Measurements from ENCODE around the gene MAMDC2. TPM values are rescaled to one million over a fixed set of nuclear protein-coding genes. Genes with fewer than 3 reads are reported as not detected.
A peak's percentile ranks its signal among the peaks of the same experiment; 100 is the strongest.

MAMDC2 gene, protein sequence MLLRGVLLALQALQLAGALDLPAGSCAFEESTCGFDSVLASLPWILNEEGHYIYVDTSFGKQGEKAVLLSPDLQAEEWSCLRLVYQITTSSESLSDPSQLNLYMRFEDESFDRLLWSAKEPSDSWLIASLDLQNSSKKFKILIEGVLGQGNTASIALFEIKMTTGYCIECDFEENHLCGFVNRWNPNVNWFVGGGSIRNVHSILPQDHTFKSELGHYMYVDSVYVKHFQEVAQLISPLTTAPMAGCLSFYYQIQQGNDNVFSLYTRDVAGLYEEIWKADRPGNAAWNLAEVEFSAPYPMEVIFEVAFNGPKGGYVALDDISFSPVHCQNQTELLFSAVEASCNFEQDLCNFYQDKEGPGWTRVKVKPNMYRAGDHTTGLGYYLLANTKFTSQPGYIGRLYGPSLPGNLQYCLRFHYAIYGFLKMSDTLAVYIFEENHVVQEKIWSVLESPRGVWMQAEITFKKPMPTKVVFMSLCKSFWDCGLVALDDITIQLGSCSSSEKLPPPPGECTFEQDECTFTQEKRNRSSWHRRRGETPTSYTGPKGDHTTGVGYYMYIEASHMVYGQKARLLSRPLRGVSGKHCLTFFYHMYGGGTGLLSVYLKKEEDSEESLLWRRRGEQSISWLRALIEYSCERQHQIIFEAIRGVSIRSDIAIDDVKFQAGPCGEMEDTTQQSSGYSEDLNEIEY
- total RNA-seq, result 7.1 TPM
- polyA plus RNA-seq (ENCODE audit: insufficient read depth, low read depth, low replicate concordance), result 1.5 TPM
- long read RNA-seq, donor 1, partial matches to known transcripts, result 0 of 1 reads
- long read RNA-seq, donor 1, other reads (novel, unspliced or antisense), result 0 of 1 reads
- long read RNA-seq, donor 2, partial matches to known transcripts, result 0 of 1 reads
- long read RNA-seq, donor 2, other reads (novel, unspliced or antisense), result 0 of 1 reads
- long read RNA-seq, donor 3, result 0 reads
- long read RNA-seq, donor 4, result 0 reads
- long read RNA-seq, donor 5, result 0 reads
- long read RNA-seq, donor 6, result 0 reads
- long read RNA-seq, donor 7, transcript MAMDC2-201 (14 exons, 3,616 nt), result major isoform, 7 of 12 reads
- long read RNA-seq, donor 7, partial matches to known transcripts, result 1 of 12 reads
- long read RNA-seq, donor 7, other reads (novel, unspliced or antisense), result 4 of 12 reads
- long read RNA-seq, donor 8, result 0 reads
- long read RNA-seq, donor 9, partial matches to known transcripts, result 0 of 1 reads
- long read RNA-seq, donor 9, other reads (novel, unspliced or antisense), result 0 of 1 reads
- long read RNA-seq, donor 10, partial matches to known transcripts, result 6 of 6 reads
- long read RNA-seq, donor 10, other reads (novel, unspliced or antisense), result 0 of 6 reads

DNA sequence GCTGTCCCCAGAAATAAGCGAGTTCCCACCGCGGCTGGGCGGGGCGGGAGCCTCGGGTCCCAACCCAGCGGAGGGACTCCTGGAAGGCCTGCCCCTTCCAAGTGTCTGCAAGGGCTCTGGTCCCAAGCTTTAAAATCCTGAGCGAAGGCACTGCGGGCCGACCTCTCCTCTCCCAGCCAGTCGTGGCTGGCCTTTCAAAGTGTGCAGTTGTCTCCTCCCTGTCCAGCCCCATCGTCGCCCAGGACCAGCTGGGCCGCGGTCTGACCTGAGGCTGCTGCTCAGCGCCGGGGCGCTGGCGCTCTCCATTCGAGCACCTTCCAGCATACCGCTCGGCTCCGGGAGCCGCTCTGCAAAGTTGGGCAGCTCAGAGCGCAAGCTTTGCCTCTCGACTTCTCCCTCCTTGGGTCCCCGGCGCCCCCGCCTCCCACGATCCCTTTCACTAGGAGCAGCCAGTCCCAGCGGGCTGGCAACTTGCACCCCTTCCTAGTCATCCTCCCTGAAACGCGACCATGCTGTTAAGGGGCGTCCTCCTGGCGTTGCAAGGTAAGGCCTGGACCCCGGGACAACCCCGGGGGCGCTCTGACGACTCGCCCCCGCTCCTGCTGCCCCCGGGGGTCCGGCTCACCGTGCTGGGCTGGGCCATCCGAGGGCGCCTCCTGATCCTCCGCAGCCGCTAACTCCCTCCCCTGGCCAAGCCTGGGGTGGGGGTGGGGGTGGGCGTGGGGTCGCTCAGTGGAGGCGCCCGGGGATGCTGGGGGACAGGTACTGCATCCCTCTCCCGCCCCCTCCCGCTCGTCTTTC, at the start of gene MAMDC2:
Gene MAMDC2 (plus strand): TSS at position 160 of the 801 bp plus-strand sequence. CDS start 350 bp downstream, at position 510.
- DNase-seq, result peak; percentile 55 to 76 (median 63)
- intact Hi-C loops (cut with DNase I), result no loop called here
- Histone ChIP-seq H3K4me1 (ENCODE audit: control insufficient read depth in 2 of 3, insufficient read depth in 2 of 3, low read depth in 1 of 3, low read length in 3 of 3) (peaks cover 0 to 7% (median 5%) of the 10 kb centered on the region in 3 donors), H3K9me3 (ENCODE audit: control insufficient read depth in 2 of 3, insufficient read depth in 1 of 3, low read length in 3 of 3) (no peaks in the 10 kb centered on the region), H3K9ac (ENCODE audit: low read length in 3 of 3) (no peak within 1 kb of the TSS), H3K36me3 (ENCODE audit: control insufficient read depth in 2 of 3, insufficient read depth in 3 of 3, low read length in 3 of 3) (no peaks in the 10 kb centered on the region), H3K27ac (ENCODE audit: low read depth in 2 of 2, low read length in 2 of 2) (no peak within 1 kb of the TSS), H3K4me3 (ENCODE audit: low read length in 3 of 3) (peak within 1 kb of the TSS; percentile 21 to 51 (median 37)), H3K27me3 (ENCODE audit: control insufficient read depth, insufficient read depth, low read length) (no peaks in the 10 kb centered on the region)
- no peak for FAIRE-seq
- TF ChIP-seq, protein P1, sequence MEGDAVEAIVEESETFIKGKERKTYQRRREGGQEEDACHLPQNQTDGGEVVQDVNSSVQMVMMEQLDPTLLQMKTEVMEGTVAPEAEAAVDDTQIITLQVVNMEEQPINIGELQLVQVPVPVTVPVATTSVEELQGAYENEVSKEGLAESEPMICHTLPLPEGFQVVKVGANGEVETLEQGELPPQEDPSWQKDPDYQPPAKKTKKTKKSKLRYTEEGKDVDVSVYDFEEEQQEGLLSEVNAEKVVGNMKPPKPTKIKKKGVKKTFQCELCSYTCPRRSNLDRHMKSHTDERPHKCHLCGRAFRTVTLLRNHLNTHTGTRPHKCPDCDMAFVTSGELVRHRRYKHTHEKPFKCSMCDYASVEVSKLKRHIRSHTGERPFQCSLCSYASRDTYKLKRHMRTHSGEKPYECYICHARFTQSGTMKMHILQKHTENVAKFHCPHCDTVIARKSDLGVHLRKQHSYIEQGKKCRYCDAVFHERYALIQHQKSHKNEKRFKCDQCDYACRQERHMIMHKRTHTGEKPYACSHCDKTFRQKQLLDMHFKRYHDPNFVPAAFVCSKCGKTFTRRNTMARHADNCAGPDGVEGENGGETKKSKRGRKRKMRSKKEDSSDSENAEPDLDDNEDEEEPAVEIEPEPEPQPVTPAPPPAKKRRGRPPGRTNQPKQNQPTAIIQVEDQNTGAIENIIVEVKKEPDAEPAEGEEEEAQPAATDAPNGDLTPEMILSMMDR (IDR thresholded peaks at IDR 0.05; ENCODE audit: borderline replicate concordance, extremely low read depth, insufficient read depth), result no peak

- DNase-seq (no peak), FAIRE-seq (no peak)
- Histone ChIP-seq H3K36me3 (ENCODE audit: control insufficient read depth in 2 of 3, insufficient read depth in 3 of 3, low read length in 3 of 3) (no peaks in the 10 kb centered on the region), H3K27ac (ENCODE audit: low read depth in 2 of 2, low read length in 2 of 2) (no peak overlapping the region), H3K9me3 (ENCODE audit: control insufficient read depth in 2 of 3, insufficient read depth in 1 of 3, low read length in 3 of 3) (no peaks in the 10 kb centered on the region), H3K9ac (ENCODE audit: low read length in 3 of 3) (no peak overlapping the region), H3K4me1 (ENCODE audit: control insufficient read depth in 2 of 3, insufficient read depth in 2 of 3, low read depth in 1 of 3, low read length in 3 of 3) (no peaks in the 10 kb centered on the region), H3K27me3 (ENCODE audit: control insufficient read depth, insufficient read depth, low read length) (no peaks in the 10 kb centered on the region), H3K4me3 (ENCODE audit: low read length in 3 of 3) (no peak overlapping the region)
- TF ChIP-seq, protein P1 (IDR thresholded peaks at IDR 0.05; ENCODE audit: borderline replicate concordance, extremely low read depth, insufficient read depth), result no peak
- intact Hi-C loops (cut with DNase I), result no loop called here
These were observed 47.8 kb upstream of the MAMDC2 start for GRCh38 chr9:69995846-69996245.

DNA sequence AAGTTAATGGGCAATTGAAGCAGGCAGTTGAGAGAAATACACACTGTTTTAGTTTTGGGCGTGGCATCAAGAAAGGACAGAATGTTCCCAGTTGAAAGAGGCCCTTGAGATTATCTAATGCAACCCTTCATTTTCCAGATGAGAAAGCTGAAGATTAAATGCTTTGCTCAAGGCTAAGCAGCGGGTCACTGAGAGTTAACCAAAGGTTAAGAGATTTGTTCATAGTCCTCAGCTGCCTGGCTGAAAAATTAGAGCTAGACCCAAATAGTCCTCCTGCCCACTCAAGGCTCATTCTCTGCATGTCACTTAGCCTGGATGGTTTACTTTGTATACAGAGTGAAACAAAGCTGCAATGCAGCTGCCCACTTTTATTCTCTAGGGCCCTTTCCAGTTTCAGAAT, 46.7 kb upstream of the MAMDC2 start:
- H3K9me3 ChIP-seq (ENCODE audit: control insufficient read depth in 2 of 3, insufficient read depth in 1 of 3, low read length in 3 of 3), result no peaks in the 10 kb centered on the region
- no peaks in the 10 kb centered on the region for H3K36me3 ChIP-seq (ENCODE audit: control insufficient read depth in 2 of 3, insufficient read depth in 3 of 3, low read length in 3 of 3)
- no peaks in the 10 kb centered on the region for H3K27me3 ChIP-seq (ENCODE audit: control insufficient read depth, insufficient read depth, low read length)
- no peak overlapping the region for H3K9ac ChIP-seq (ENCODE audit: low read length in 3 of 3)
- FAIRE-seq (no peak), DNase-seq (no peak)
- H3K4me1 ChIP-seq (ENCODE audit: control insufficient read depth in 2 of 3, insufficient read depth in 2 of 3, low read depth in 1 of 3, low read length in 3 of 3), result no peaks in the 10 kb centered on the region
- intact Hi-C loops (cut with DNase I), result no loop called here
- H3K4me3 ChIP-seq (ENCODE audit: low read length in 3 of 3), result no peak overlapping the region
- no peak overlapping the region for H3K27ac ChIP-seq (ENCODE audit: low read depth in 2 of 2, low read length in 2 of 2)
- TF ChIP-seq, protein P1 (IDR thresholded peaks at IDR 0.05; ENCODE audit: borderline replicate concordance, extremely low read depth, insufficient read depth), result no peak
